ENCODE data around the gene LRBA. TPM values are rescaled to one million over a fixed set of nuclear protein-coding genes. Genes with fewer than 3 reads are reported as not detected.

LRBA gene
- total RNA-seq, 2 donors from 2014 or later, result 30.9 to 33.7 TPM

- H3K27me3 ChIP-seq (replicated peaks; ENCODE audit: insufficient read depth), result no peaks in the 10 kb centered on the region
- peaks cover 6% of the 10 kb centered on the region for H3K36me3 ChIP-seq
- H3K9me3 ChIP-seq, result peaks cover 2% of the 10 kb centered on the region
- no peak overlapping the region for H3K4me3 ChIP-seq
- no peak overlapping the region for H3K27ac ChIP-seq
- no peaks in the 10 kb centered on the region for H3K4me1 ChIP-seq (ENCODE audit: control insufficient read depth in 1 of 2, low read depth in 2 of 2)
- no peak for TF ChIP-seq CTCF (IDR thresholded peaks at IDR 0.05)
- ATAC-seq (ENCODE audit: insufficient number of reproducible peaks, low FRiP score, low read depth) (no peak), DNase-seq (ENCODE audit: low spot score) (no peak)
These were observed 734.1 kb downstream of the LRBA start for GRCh38 chr4:150280975-150281374.

- H3K27ac ChIP-seq, result no peak overlapping the region
- peaks cover 6% of the 10 kb centered on the region for H3K36me3 ChIP-seq
- TF ChIP-seq CTCF (IDR thresholded peaks at IDR 0.05), result no peak
- ATAC-seq (ENCODE audit: insufficient number of reproducible peaks, low FRiP score, low read depth) (no peak), DNase-seq (ENCODE audit: low spot score) (no peak)
- no peak overlapping the region for H3K4me3 ChIP-seq
- H3K9me3 ChIP-seq, result peaks cover 5% of the 10 kb centered on the region
- no peaks in the 10 kb centered on the region for H3K27me3 ChIP-seq (replicated peaks; ENCODE audit: insufficient read depth)
- no peaks in the 10 kb centered on the region for H3K4me1 ChIP-seq (ENCODE audit: control insufficient read depth in 1 of 2, low read depth in 2 of 2)
These were observed 734.8 kb downstream of the LRBA start for GRCh38 chr4:150280081-150280895.

- TF ChIP-seq CTCF (IDR thresholded peaks at IDR 0.05), result no peak
These were observed 736.9 kb downstream of the LRBA start for GRCh38 chr4:150278206-150278605.

GRCh38 chr4:150268444-150268843, 746.6 kb downstream of the LRBA start:
- Histone ChIP-seq H3K4me1 (ENCODE audit: control insufficient read depth in 1 of 2, low read depth in 2 of 2) (no peaks in the 10 kb centered on the region), H3K4me3 (no peak overlapping the region), H3K27ac (no peak overlapping the region), H3K9me3 (peaks cover 4% of the 10 kb centered on the region), H3K27me3 (replicated peaks; ENCODE audit: insufficient read depth) (no peaks in the 10 kb centered on the region), H3K36me3 (no peaks in the 10 kb centered on the region)
- DNase-seq (ENCODE audit: low spot score) (no peak), ATAC-seq (ENCODE audit: insufficient number of reproducible peaks, low FRiP score, low read depth) (no peak)
- TF ChIP-seq CTCF (IDR thresholded peaks at IDR 0.05), result no peak

More at GRCh38 chr4:150278206-150278605, 736.9 kb downstream of the LRBA start:
- no peak overlapping the region for H3K27ac ChIP-seq
- DNase-seq (ENCODE audit: low spot score) (no peak), ATAC-seq (ENCODE audit: insufficient number of reproducible peaks, low FRiP score, low read depth) (no peak)
- H3K9me3 ChIP-seq, result peaks cover 5% of the 10 kb centered on the region
- no peak overlapping the region for H3K4me3 ChIP-seq
- no peaks in the 10 kb centered on the region for H3K27me3 ChIP-seq (replicated peaks; ENCODE audit: insufficient read depth)
- H3K4me1 ChIP-seq (ENCODE audit: control insufficient read depth in 1 of 2, low read depth in 2 of 2), result no peaks in the 10 kb centered on the region
- H3K36me3 ChIP-seq, result peaks cover 6% of the 10 kb centered on the region

GRCh38 chr4:150265806-150266205, 749.3 kb downstream of the LRBA start:
- no peak for DNase-seq (ENCODE audit: low spot score)
- Histone ChIP-seq H3K4me1 (ENCODE audit: control insufficient read depth in 1 of 2, low read depth in 2 of 2) (peaks cover 0 to 11% of the 10 kb centered on the region in 2 donors), H3K4me3 (no peak overlapping the region), H3K27me3 (replicated peaks; ENCODE audit: insufficient read depth) (no peaks in the 10 kb centered on the region), H3K36me3 (no peaks in the 10 kb centered on the region), H3K9me3 (no peaks in the 10 kb centered on the region), H3K27ac (no peak overlapping the region)
- TF ChIP-seq CTCF (IDR thresholded peaks at IDR 0.05), result no peak
- no peak for ATAC-seq (ENCODE audit: insufficient number of reproducible peaks, low FRiP score, low read depth)

Measured in thoracic aorta (tissue), 2 donors.